Measurements from ENCODE around the gene PRODH.
"Not testable (repeated sequence)": the region's sequence is repeated elsewhere in the genome, so short reads cannot be mapped to it uniquely, and the experiment has no call there.

PRODH gene

GRCh38 chr22:18952022-18952421, 15.9 kb upstream of the PRODH start:
- no peak for DNase-seq

GRCh38 chr22:18950141-18950540, 14.0 kb upstream of the PRODH start:
- no peak for DNase-seq

- no peak for DNase-seq
These were observed 11.8 kb upstream of the PRODH start for GRCh38 chr22:18947905-18948304.

- not testable (repeated sequence) for DNase-seq
These were observed 11.0 kb upstream of the PRODH start for GRCh38 chr22:18947105-18947504.

- not testable (repeated sequence) for DNase-seq
These were observed 2.6 kb upstream of the PRODH start for GRCh38 chr22:18938691-18939090.

- not testable (repeated sequence) for DNase-seq
These were observed 1.4 kb downstream of the PRODH start for GRCh38 chr22:18934688-18935087.

GRCh38 chr22:18933914-18934313, 2.2 kb downstream of the PRODH start:
- DNase-seq: no peak

GRCh38 chr22:18931905-18932652, 4.0 kb downstream of the PRODH start:
- no peak for DNase-seq

GRCh38 chr22:18929459-18929858, 6.6 kb downstream of the PRODH start:
- no peak for DNase-seq

GRCh38 chr22:18927573-18927972, 8.5 kb downstream of the PRODH start:
- no peak for DNase-seq

GRCh38 chr22:18927020-18927419, 9.1 kb downstream of the PRODH start:
- no peak for DNase-seq

- no peak for DNase-seq
These were observed 10.6 kb downstream of the PRODH start for GRCh38 chr22:18925368-18926064.

- not testable (repeated sequence) for DNase-seq
These were observed 15.7 kb downstream of the PRODH start for GRCh38 chr22:18920257-18920902.

GRCh38 chr22:18917818-18918217, 18.3 kb downstream of the PRODH start:
- not testable (repeated sequence) for DNase-seq

GRCh38 chr22:18915550-18915949, 20.5 kb downstream of the PRODH start:
- not testable (repeated sequence) for DNase-seq

GRCh38 chr22:18914558-18914957, 21.5 kb downstream of the PRODH start:
- DNase-seq: not testable (repeated sequence)

- not testable (repeated sequence) for DNase-seq
These were observed 23.7 kb downstream of the PRODH start for GRCh38 chr22:18912264-18912946.

GRCh38 chr22:18911535-18911934, 24.6 kb downstream of the PRODH start:
- DNase-seq: not testable (repeated sequence)

- DNase-seq: no peak
These were observed 26.5 kb downstream of the PRODH start for GRCh38 chr22:18909556-18909955.

GRCh38 chr22:18906896-18907295, 29.2 kb downstream of the PRODH start:
- no peak for DNase-seq

- DNase-seq: not testable (repeated sequence)
These were observed 29.7 kb downstream of the PRODH start for GRCh38 chr22:18906410-18906745.

- DNase-seq: no peak
These were observed 30.3 kb downstream of the PRODH start, which contains the start of gene DGCR6 for GRCh38 chr22:18905540-18906409. DGCR6 (plus strand) TSS chr22:18906320; CDS start chr22:18906375, 55 bp downstream.

Data from NCI-H2107 (cell line).